HL-60 (cell line): ENCODE results near the gene PNPLA6.

Experiments
- DNase-seq, 2 experiments: peaks; one replicate each; pipeline ENCODE4 v3.0.0-alpha.2; 2010 to 2020; ENCODE audit warnings: low read depth in 1 of 2, low spot score in 1 of 2
- H3K27ac ChIP-seq: fragments of 250-450 bp; sonication (Bioruptor Pico); replicated peaks from 2 replicates; pipeline ENCODE4 v1.5.1; 2020; ENCODE audit warnings: mild to moderate bottlenecking, moderate library complexity
- H3K27me3 ChIP-seq: fragments of 250-450 bp; sonication (Bioruptor Pico); 2 replicates; pipeline ENCODE4 v1.5.1; 2021; ENCODE audit warnings: mild to moderate bottlenecking, moderate library complexity; ENCODE audit not compliant: insufficient read depth, poor library complexity, severe bottlenecking
- H3K4me3 ChIP-seq: replicated peaks from 2 replicates; pipeline ENCODE4 v1.5.1; 2011; ENCODE audit warnings: mild to moderate bottlenecking, control low read depth, low read length; ENCODE audit not compliant: insufficient read depth
- CTCF ChIP-seq: IDR thresholded peaks from one replicate; pipeline ENCODE4 v1.5.1; 2011; ENCODE audit warnings: low read length, control low read depth, inconsistent platforms; ENCODE audit not compliant: insufficient read depth
- GABPA ChIP-seq: IDR thresholded peaks from 2 replicates; pipeline ENCODE4 v1.6.1; 2012; ENCODE audit warnings: low read depth
- POLR2AphosphoS5 ChIP-seq: IDR thresholded peaks from 2 replicates; pipeline ENCODE4 v1.6.1; 2012; ENCODE audit warnings: low read depth
- REST ChIP-seq: IDR thresholded peaks from 2 replicates; pipeline ENCODE4 v1.6.1; 2012; ENCODE audit warnings: low read depth; ENCODE audit not compliant: insufficient replicate concordance
- SPI1 ChIP-seq: IDR thresholded peaks from 2 replicates; pipeline ENCODE4 v1.6.1; 2012; ENCODE audit warnings: low read depth, mild to moderate bottlenecking, borderline replicate concordance

The PNPLA6 gene

GRCh38 chr19:7524992-7525739 lies 10.4 kb upstream of the PNPLA6 start:
- DNase-seq = no peak
- no peak overlapping the region for H3K27ac ChIP-seq
- no peak overlapping the region for H3K4me3 ChIP-seq
- H3K27me3 ChIP-seq = no peaks in the 10 kb centered on the region
- TF ChIP-seq GABPA (no peak), POLR2AphosphoS5 (no peak), SPI1 (no peak), REST (no peak), CTCF (no peak)

- H3K4me3 ChIP-seq = no peak overlapping the region
- no peaks in the 10 kb centered on the region for H3K27me3 ChIP-seq
- no peak overlapping the region for H3K27ac ChIP-seq
- DNase-seq = no peak
- TF ChIP-seq POLR2AphosphoS5 = no peak
- TF ChIP-seq SPI1 = no peak
- TF ChIP-seq CTCF = no peak
- TF ChIP-seq REST = no peak
- no peak for TF ChIP-seq GABPA
Observed at GRCh38 chr19:7526059-7526929, 9.2 kb upstream of the PNPLA6 start.

GRCh38 chr19:7527516-7528191 lies 7.9 kb upstream of the PNPLA6 start:
- DNase-seq = peak; percentile 68 to 80
- H3K27ac ChIP-seq = peak overlapping the region; percentile 59
- no peak overlapping the region for H3K4me3 ChIP-seq
- H3K27me3 ChIP-seq = no peaks in the 10 kb centered on the region
- peak; percentile 85 for TF ChIP-seq SPI1
- TF ChIP-seq REST = peak; percentile 18
- TF ChIP-seq CTCF = no peak
- TF ChIP-seq GABPA = no peak; the same call in 1 of the 2 replicates
- peak; percentile 45; the same call in 1 of the 2 replicates for TF ChIP-seq POLR2AphosphoS5
